T-helper 17 cell (primary cell): ENCODE results near the gene PITRM1. TPM values are rescaled to one million over a fixed set of nuclear protein-coding genes. Genes with fewer than 3 reads are reported as not detected.
"Not testable (repeated sequence)": the region's sequence is repeated elsewhere in the genome, so short reads cannot be mapped to it uniquely, and the experiment has no call there.

Experiments used
- ATAC-seq: fragments of 150-1000 bp; cut with Tn5 transposase; 2 replicates; pipeline ENCODE4 v1.10.0; 2021; ENCODE audit warnings: mild to moderate bottlenecking, moderate library complexity
- DNase-seq, 3 donors: peaks; one replicate each; pipeline versions ENCODE4 v3.0.0 to v3.0.0-alpha.2; 2020 to 2021
- H3K9me3 ChIP-seq: one replicate; pipeline ENCODE4 v1.7.0; 2013; ENCODE audit warnings: low read length, mild to moderate bottlenecking; ENCODE audit not compliant: control insufficient read depth, poor library complexity, severe bottlenecking
- H3K27ac Mint-ChIP-seq: one replicate; pipeline ENCODE4 v1.8.0; 2022; ENCODE audit warnings: mild to moderate bottlenecking, moderate library complexity, mixed read lengths
- H3K27me3 Mint-ChIP-seq: one replicate; pipeline ENCODE4 v1.8.0; 2022; ENCODE audit warnings: mixed read lengths
- H3K36me3 Mint-ChIP-seq: one replicate; pipeline ENCODE4 v1.8.0; 2022; ENCODE audit warnings: low read depth, mixed read lengths
- H3K4me1 Mint-ChIP-seq: one replicate; pipeline ENCODE4 v1.8.0; 2022; ENCODE audit warnings: mild to moderate bottlenecking, mixed read lengths
- H3K4me3 Mint-ChIP-seq: one replicate; pipeline ENCODE4 v1.8.0; 2022; ENCODE audit warnings: mild to moderate bottlenecking, moderate library complexity, mixed read lengths
- total RNA-seq, 4 donors: library from RNA in 2 of 4; stranded (reverse) in 2 of 4; gene quantifications; one replicate each; pipeline ENCODE4 v1.2.3 and lab custom pipeline; 2022 to 2026

PITRM1 gene
- total RNA-seq, 2 donors from 2014 or later, result 61.3 to 79.1 TPM

DNA sequence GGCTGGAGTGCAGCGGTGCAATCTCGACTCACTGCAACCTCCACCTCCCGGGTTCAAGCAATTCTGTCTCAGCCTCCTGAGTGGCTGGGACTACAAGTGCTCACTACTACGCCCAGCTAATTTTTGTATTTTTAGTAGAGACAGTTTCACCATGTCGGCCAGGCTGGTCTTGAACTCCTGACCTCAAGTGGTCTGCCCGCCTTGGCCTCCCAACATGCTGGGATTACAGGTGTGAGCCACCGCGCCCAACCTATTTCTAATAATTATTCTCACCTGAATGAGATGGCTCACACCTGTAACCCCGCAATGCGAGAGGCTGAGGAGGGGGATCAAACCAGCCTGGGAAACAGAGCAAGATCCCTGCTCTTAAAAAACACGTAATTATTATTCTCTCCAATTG, 1.1 kb downstream of the PITRM1 start:
- H3K4me3 Mint-ChIP-seq, result peak overlapping the region; percentile 88
- not testable (repeated sequence) for H3K9me3 ChIP-seq, H3K27me3 Mint-ChIP-seq, DNase-seq, H3K36me3 Mint-ChIP-seq, ATAC-seq
- peak overlapping the region; percentile 1 for H3K27ac Mint-ChIP-seq
- peaks cover 14% of the 10 kb centered on the region for H3K4me1 Mint-ChIP-seq

DNA sequence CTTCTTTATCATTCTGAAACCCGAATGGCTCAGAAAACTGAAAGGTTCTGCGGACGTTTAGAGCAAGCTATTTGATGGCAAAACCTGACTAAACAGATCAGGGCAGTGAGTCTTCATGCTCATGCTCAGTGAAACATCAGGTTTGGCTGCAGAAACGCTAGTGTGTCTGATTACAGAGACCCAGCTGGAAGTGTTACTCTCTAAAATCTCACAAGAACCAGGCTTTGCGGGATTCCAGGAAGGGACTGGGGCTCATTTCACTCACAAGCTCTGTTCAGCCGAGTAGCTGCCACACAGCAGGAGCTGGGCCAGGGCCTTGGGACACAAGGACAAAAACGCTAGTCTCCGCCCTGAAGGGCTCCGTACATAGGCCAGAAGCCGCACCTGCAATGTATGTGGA, 2.9 kb downstream of the PITRM1 start:
- no peak overlapping the region for H3K27ac Mint-ChIP-seq
- no peak for DNase-seq
- H3K36me3 Mint-ChIP-seq, result peaks cover 7% of the 10 kb centered on the region

DNA sequence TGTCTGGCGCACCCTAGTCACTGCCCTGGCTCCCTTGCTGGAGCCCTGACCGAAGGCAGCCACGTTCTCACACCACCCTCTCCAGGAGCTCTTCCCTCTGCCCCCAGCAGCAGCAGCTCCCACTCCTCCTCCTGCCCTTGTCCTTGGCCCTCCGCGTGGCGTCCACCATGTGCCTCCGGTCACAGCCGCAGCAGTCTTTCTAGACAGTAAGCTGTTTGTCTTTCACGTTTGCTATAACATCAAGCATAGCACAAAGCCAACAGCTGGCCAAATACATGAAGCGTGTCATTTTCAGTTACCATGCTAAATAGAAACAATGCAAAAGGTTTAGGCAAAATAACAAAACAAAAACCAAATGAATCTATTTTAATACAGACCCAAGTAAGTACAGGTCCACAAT, 3.3 kb downstream of the PITRM1 start:
- DNase-seq, result no peak
- Mint-ChIP-seq H3K4me3 (no peak overlapping the region), H3K36me3 (peaks cover 7% of the 10 kb centered on the region), H3K4me1 (peaks cover 14% of the 10 kb centered on the region), H3K27ac (no peak overlapping the region), H3K27me3 (no peaks in the 10 kb centered on the region)
- ATAC-seq, result no peak
- H3K9me3 ChIP-seq, result no peaks in the 10 kb centered on the region

More for the DNA sequence above, 2.9 kb downstream of the PITRM1 start:
- no peaks in the 10 kb centered on the region for H3K9me3 ChIP-seq
- peaks cover 14% of the 10 kb centered on the region for H3K4me1 Mint-ChIP-seq
- H3K27me3 Mint-ChIP-seq, result no peaks in the 10 kb centered on the region
- no peak for ATAC-seq
- no peak overlapping the region for H3K4me3 Mint-ChIP-seq

DNA sequence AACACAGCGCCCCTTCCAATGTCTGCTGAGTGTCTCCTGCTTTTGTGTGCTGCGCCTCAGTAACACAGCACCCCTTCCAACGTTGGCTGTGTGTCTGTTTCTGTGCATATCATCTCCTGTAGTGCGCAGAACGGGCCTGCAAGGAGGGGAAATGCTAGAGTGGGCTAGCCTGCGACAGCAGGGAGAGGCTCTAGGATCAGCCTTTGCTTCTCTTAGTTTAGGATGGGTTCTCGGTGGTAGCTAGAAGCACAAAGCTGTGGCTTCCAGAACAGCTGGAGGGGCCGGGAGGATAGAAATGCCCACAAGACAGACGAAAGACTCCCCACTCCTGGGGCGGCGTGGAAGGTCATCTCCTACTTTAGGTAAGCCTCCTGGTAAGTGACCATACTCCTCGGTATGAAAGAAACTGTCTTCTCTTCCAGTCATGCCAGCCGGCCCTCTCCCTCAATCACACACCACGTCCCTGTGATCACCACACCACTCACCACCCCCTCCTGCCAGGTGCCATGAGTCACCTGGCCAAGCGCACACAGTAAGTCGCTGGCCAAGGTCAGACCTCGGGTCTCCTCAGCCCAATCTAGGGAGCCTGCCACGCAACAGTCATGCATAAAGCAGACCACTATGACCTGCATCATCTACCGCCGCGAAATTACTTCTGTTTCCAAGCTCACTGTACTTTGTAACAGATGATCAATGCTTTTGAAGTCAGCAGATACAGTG, 4.8 kb downstream of the PITRM1 start:
- ATAC-seq, result no peak
- peaks cover 9% of the 10 kb centered on the region for H3K36me3 Mint-ChIP-seq
- H3K9me3 ChIP-seq, result no peaks in the 10 kb centered on the region
- H3K27ac Mint-ChIP-seq, result peak overlapping the region; percentile 11
- DNase-seq, result no peak
- H3K4me3 Mint-ChIP-seq, result peak overlapping the region; percentile 49
- peaks cover 8% of the 10 kb centered on the region for H3K4me1 Mint-ChIP-seq
- H3K27me3 Mint-ChIP-seq, result no peaks in the 10 kb centered on the region

DNA sequence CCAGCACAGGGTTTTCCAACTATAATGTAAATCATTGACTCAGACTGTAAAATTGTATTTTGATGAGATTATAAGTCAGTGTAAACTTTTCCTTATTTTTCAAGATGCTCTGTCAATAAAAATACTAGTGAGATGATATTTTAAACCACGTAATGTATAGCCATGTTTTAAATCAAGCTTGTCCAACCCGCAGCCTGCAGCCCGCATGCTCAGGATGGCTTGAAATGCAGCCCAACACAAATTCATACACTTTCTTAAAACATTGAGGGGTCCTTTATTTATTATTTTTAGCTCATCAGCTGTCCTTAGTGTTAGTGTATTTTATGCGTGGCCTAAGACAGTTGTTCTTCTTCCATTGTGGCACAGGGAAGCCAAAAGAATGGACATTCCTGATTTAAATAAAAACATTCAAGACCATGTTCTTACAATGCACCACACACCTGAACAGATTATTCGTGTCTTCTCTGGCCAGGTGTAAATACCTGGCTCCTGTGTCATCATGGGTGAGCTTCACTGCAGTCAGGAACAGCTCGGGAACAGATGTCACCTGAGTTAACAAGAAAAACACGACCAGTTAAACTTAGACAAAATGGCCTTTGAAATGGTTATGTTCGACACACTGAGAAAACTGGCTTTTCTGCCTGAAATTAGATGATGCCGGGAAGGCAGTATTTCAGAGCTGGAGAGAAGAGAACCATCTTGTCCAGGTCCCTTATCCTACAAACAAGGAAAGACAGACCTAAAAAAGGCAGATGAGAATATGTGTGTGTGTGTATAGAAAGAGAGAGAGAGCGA, 5.9 kb downstream of the PITRM1 start:
- H3K9me3 ChIP-seq, result no peaks in the 10 kb centered on the region
- H3K27me3 Mint-ChIP-seq, result no peaks in the 10 kb centered on the region
- peaks cover 12% of the 10 kb centered on the region for H3K36me3 Mint-ChIP-seq
- no peak overlapping the region for H3K4me3 Mint-ChIP-seq
- no peak overlapping the region for H3K27ac Mint-ChIP-seq
- H3K4me1 Mint-ChIP-seq, result peaks cover 5% of the 10 kb centered on the region
- DNase-seq (no peak), ATAC-seq (no peak)

DNA sequence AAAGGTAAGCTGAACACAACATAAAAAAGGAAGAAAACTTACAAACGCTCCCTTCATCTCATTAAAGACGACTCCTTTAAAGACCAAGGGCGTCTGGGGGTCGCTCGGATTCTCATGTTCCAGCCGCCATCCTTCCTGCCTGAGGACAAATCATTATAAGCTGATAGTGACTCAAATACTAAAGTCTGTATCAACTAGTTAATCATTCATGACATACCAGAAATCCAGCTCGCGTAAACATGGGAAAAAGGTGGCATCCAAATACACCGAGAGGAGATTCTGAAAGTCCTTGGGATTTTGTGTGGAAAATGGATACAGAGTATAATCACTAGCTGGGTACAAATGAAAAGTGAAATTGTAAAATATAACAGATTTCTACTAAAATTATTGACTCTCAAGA, 7.4 kb downstream of the PITRM1 start:
- peaks cover 12% of the 10 kb centered on the region for H3K36me3 Mint-ChIP-seq
- H3K4me3 Mint-ChIP-seq, result no peak overlapping the region
- H3K9me3 ChIP-seq, result no peaks in the 10 kb centered on the region
- ATAC-seq, result no peak
- no peak overlapping the region for H3K27ac Mint-ChIP-seq
- DNase-seq, result no peak
- peaks cover 2% of the 10 kb centered on the region for H3K4me1 Mint-ChIP-seq
- H3K27me3 Mint-ChIP-seq, result no peaks in the 10 kb centered on the region

DNA sequence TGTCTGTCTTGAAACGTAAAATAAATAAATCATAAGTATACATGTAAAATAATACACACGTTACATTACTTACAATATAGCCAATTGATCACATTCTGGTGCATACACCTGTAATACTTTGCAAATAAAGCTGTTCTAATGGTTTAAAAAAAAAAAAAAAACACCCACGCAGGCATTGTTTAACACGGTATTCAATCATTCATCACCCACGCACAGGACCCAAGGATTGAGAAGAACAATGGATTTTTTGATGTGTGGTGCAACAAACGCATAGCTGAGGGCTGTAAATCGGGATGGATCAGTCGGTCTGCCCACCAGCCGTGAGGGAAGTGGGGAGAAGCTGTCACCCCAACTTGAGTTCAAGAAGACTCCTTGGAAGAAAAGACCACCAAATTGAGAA, 8.7 kb downstream of the PITRM1 start:
- H3K27me3 Mint-ChIP-seq, result no peaks in the 10 kb centered on the region
- ATAC-seq (no peak), DNase-seq (no peak)
- no peak overlapping the region for H3K27ac Mint-ChIP-seq
- H3K4me1 Mint-ChIP-seq, result no peaks in the 10 kb centered on the region
- H3K9me3 ChIP-seq, result no peaks in the 10 kb centered on the region
- H3K4me3 Mint-ChIP-seq, result no peak overlapping the region
- H3K36me3 Mint-ChIP-seq, result peaks cover 13% of the 10 kb centered on the region

DNA sequence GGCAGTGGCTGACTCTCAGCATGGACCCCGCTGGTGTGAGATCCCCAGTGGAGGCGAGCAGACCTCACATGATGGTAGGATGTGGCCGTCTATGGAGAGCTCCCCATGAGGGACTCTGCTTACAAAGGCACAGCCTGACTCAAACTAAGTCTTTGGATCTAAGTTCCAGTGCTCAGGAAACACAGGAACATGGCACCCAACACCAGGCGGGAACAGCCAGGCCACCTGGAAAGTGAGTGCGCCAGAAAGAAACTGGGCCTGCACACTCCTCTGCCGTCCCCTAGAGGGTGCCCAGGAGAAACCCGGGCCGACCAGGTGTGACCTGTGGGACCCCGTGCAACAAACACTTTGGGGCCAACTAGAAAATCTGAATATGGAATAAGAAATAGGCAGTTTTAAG, 10.0 kb downstream of the PITRM1 start:
- Mint-ChIP-seq H3K27ac (no peak overlapping the region), H3K27me3 (no peaks in the 10 kb centered on the region), H3K36me3 (peaks cover 13% of the 10 kb centered on the region), H3K4me1 (peaks cover 2% of the 10 kb centered on the region), H3K4me3 (no peak overlapping the region)
- ATAC-seq (no peak), DNase-seq (no peak)
- no peaks in the 10 kb centered on the region for H3K9me3 ChIP-seq

DNA sequence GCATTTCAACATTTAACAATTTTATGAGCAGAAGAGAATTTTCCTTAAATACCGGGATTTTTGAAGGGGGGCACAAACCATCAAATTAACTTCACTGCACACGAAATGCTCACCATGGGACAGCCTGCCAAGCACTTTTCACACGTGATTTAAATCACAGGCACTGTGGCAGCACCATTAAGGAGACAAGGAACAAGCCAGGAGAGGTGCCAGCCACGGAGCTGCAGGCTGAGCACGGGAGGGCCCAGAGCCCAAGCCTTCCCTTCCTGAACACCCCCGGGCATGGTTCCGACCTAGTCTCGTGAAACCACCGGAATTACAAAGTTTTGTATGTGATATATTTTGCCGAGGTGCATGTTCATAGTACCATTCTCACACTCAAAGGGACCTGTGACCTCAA, 13.4 kb downstream of the PITRM1 start:
- H3K27ac Mint-ChIP-seq, result peak overlapping the region; percentile 43
- H3K27me3 Mint-ChIP-seq, result no peaks in the 10 kb centered on the region
- H3K9me3 ChIP-seq, result no peaks in the 10 kb centered on the region
- peaks cover 2% of the 10 kb centered on the region for H3K4me1 Mint-ChIP-seq
- no peak for ATAC-seq
- no peak for DNase-seq
- peaks cover 12% of the 10 kb centered on the region for H3K36me3 Mint-ChIP-seq
- no peak overlapping the region for H3K4me3 Mint-ChIP-seq

DNA sequence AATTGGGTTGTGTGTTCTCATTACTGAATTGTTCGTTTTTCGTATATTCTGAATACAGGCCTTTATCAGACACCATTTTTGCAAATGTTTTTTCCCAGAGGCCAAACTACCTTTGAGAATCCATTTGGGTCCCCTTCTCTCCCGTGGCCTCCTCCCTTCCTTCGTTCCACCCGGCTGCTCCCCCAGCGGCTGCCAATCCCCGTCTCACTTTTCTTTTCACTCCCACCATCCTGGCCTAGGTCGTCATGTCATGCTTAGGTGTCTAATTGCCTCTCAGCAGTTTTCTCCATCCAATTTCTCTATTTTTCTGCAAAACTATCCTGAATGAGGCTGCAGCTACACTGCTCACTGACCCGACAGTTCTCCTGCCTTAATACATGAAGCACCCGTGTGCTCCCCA, 17.9 kb downstream of the PITRM1 start:
- no peaks in the 10 kb centered on the region for H3K27me3 Mint-ChIP-seq
- DNase-seq, result no peak
- no peak for ATAC-seq
- H3K4me3 Mint-ChIP-seq, result no peak overlapping the region
- H3K36me3 Mint-ChIP-seq, result peaks cover 10% of the 10 kb centered on the region
- H3K4me1 Mint-ChIP-seq, result peaks cover 11% of the 10 kb centered on the region
- H3K9me3 ChIP-seq, result no peaks in the 10 kb centered on the region
- peak overlapping the region; percentile 34 for H3K27ac Mint-ChIP-seq

DNA sequence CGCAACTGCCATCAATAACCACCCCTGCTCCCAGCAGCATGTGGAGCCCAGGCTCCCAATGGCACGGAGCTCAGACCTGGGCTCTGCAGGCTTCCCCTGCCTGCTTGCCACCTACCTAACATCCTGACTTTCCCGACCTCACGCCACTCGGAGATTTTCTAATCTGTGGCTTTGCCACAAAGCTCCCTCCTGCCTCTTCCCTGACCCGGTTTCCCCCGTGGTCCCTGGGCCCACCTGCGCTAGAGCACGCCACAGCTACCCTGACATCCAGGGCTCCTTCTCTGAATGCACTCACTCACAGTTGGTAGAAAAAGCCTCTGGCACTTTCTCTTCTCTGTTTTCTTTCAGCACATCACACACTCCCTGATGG, 20.0 kb downstream of the PITRM1 start:
- Mint-ChIP-seq H3K4me1 (peaks cover 9% of the 10 kb centered on the region), H3K27me3 (no peaks in the 10 kb centered on the region), H3K4me3 (no peak overlapping the region), H3K36me3 (peaks cover 12% of the 10 kb centered on the region), H3K27ac (no peak overlapping the region)
- no peak for ATAC-seq
- no peak for DNase-seq
- no peaks in the 10 kb centered on the region for H3K9me3 ChIP-seq

DNA sequence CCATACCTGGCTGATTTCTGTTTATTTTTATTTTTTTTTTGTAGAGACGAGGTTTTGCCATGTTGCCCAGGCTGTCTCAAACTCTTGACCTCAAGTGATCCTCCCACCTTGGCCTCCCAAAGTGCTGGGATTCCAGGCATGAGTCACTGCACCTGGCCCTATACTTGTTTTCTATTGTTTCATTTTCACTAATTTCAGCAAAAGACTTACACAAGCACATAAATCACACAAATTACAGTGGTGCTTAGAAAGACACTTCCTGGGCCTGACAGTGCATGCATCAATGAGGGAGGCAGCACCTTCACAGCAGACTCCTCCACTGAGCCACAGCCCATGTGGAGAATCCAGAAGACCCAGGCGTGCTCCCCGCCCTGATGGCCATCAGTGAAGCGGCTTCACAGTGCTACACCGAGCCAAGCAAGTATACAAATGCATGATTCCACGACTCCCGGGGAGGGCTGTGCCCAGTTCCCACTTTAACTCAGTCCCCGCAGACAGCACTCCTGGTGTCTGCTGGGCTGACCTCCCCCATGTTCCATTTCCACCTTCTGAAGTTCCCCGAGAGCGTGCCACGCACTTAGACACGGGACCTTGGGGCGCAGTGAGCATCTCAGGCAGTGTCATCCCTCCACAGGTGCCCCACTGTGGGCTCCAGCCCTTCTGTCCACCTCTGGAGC, 20.6 kb downstream of the PITRM1 start:
- peaks cover 8% of the 10 kb centered on the region for H3K4me1 Mint-ChIP-seq
- H3K27ac Mint-ChIP-seq, result no peak overlapping the region
- H3K27me3 Mint-ChIP-seq, result no peaks in the 10 kb centered on the region
- no peak for ATAC-seq
- peaks cover 12% of the 10 kb centered on the region for H3K36me3 Mint-ChIP-seq
- no peak overlapping the region for H3K4me3 Mint-ChIP-seq
- DNase-seq, result no peak
- no peaks in the 10 kb centered on the region for H3K9me3 ChIP-seq

DNA sequence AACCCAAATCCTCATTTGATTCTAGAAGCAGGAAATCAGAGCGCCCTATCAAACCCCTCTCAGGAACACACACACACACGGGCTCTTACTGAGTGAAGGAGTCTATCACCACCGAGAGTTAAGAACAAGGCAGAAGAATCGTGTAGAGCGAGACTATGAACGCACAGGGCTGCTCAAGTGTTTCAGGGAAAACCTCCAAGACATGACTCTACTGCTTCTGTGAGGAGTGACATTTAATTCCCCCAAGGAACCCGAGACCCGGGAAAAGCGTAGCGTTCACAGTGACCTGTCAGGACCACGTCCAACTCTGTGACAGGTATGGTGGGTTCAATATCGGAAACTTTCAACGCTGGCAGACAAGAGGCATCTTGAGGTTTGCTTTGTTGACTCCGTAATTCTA, 21.6 kb downstream of the PITRM1 start:
- no peak overlapping the region for H3K27ac Mint-ChIP-seq

More for the DNA sequence above, 21.6 kb downstream of the PITRM1 start:
- Mint-ChIP-seq H3K36me3 (peaks cover 12% of the 10 kb centered on the region), H3K4me1 (peaks cover 8% of the 10 kb centered on the region), H3K4me3 (no peak overlapping the region), H3K27me3 (no peaks in the 10 kb centered on the region)
- ATAC-seq (no peak), DNase-seq (no peak)
- no peaks in the 10 kb centered on the region for H3K9me3 ChIP-seq
